Thyroid gland (tissue), 4 donors: ENCODE measurements around the gene HELB.

ENCODE experiments used
- CTCF ChIP-seq, 6 experiments: fragments of 200-600 bp in 3 of 6; fragments of 450-650 bp in 3 of 6; sonication (generic) in 3 of 6; IDR thresholded peaks; one replicate each; pipeline ENCODE4 v1.5.1; 2016 to 2019; ENCODE audit warnings: antibody characterized with exemption in 6 of 6, mild to moderate bottlenecking in 2 of 6, inconsistent platforms in 1 of 6, moderate library complexity in 1 of 6
- POLR2A ChIP-seq, 2 donors: fragments of 450-650 bp; IDR thresholded peaks; one replicate each; pipeline ENCODE4 v1.6.1; 2017; ENCODE audit warnings: antibody characterized with exemption in 2 of 2, mild to moderate bottlenecking in 2 of 2, moderate library complexity in 1 of 2

DNA sequence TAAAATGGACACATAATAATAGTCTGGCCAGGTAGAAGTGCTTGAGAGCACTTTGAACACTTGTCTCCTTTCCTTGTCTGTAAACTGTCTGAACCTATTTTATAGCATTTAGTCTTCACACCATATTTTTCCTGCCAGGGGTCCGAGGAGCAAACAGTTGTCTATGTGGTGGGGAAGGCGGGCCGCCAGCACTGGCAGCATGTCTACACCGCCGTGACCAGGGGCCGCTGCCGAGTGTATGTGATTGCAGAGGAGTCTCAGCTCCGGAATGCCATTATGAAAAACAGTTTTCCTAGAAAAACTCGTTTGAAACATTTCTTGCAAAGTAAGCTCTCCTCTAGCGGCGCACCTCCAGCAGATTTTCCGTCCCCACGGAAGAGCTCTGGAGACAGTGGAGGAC lies 28.7 kb downstream of the HELB start:
- TF ChIP-seq CTCF (IDR thresholded peaks at IDR 0.05) (no peak), POLR2A (IDR thresholded peaks at IDR 0.05) (no peak)
